ENCODE data around the gene PRKAR2B. TPM values are rescaled to one million over a fixed set of nuclear protein-coding genes. Genes with fewer than 3 reads are reported as not detected.

PRKAR2B gene
- polyA plus RNA-seq, 1 of the 3 experiments (the other 2 are of a cell fraction), result 17.3 TPM

GRCh38 chr7:107075863-107076574 is 31.5 kb downstream of the PRKAR2B start (continued):
- TF ChIP-seq RXRA (IDR thresholded peaks at IDR 0.05; ENCODE audit: borderline replicate concordance, low read depth), result no peak
- no peak for TF ChIP-seq POLR2AphosphoS5 (IDR thresholded peaks at IDR 0.05; ENCODE audit: low read depth, low read length)
- no peak for TF ChIP-seq RCOR1 (IDR thresholded peaks at IDR 0.05; ENCODE audit: low read length)

GRCh38 chr7:107076781-107077698 is 32.5 kb downstream of the PRKAR2B start:
- ChIA-PET CTCF (interaction anchor here (0.6 to 1.8 kb wide), 3 partner anchors 9 to 130 kb away, joined by 3 to 4 read pairs (median 4); no protein-coding TSS in a partner anchor), POLR2A (no interaction called here)
- DNase-seq, result no peak
- WGBS (ENCODE audit: low lambda C conversion rate), result 78% methylated on average over 8 of the region's 8 CpGs
- Histone ChIP-seq H2AFZ (ENCODE audit: low read depth) (no peak overlapping the region), H3K36me3 (replicated peaks in 1 of 2; ENCODE audit: control insufficient read depth in 1 of 2, insufficient read depth in 2 of 2, low read length in 1 of 2) (no peaks in the 10 kb centered on the region), H3K4me2 (no peak overlapping the region), H3K27ac (ENCODE audit: low read depth in 2 of 2, low read length in 1 of 2) (no peak overlapping the region), H3K27me3 (ENCODE audit: insufficient read depth) (no peaks in the 10 kb centered on the region), H3F3A (replicated peaks; ENCODE audit: insufficient read depth) (no peaks in the 10 kb centered on the region), H3K79me2 (ENCODE audit: insufficient read depth) (no peaks in the 10 kb centered on the region), H3K9me3 (no peaks in the 10 kb centered on the region), H4K20me1 (ENCODE audit: insufficient read depth) (no peaks in the 10 kb centered on the region), H3K9ac (no peak overlapping the region), H3K9me2 (no peaks in the 10 kb centered on the region), H3K4me3 (ENCODE audit: low read depth in 2 of 2, low read length in 1 of 2) (no peak overlapping the region), H3K4me1 (ENCODE audit: control insufficient read depth in 1 of 2, insufficient read depth in 2 of 2, low read depth in 1 of 2, low read length in 1 of 2) (peaks cover 0 to 33% of the 10 kb centered on the region in 2 experiments; a peak in 2 of 4 replicates)
- TF ChIP-seq MAX (IDR thresholded peaks at IDR 0.05; ENCODE audit: low read depth), result no peak
- no peak for TF ChIP-seq RXRA (IDR thresholded peaks at IDR 0.05; ENCODE audit: borderline replicate concordance, low read depth)
- peak; percentile 48 for TF ChIP-seq JUND (IDR thresholded peaks at IDR 0.05)
- peak; percentile 74; the same call in 1 of the 2 replicates for TF ChIP-seq FOSL2 (IDR thresholded peaks at IDR 0.05; ENCODE audit: borderline replicate concordance, low read depth)

DNA sequence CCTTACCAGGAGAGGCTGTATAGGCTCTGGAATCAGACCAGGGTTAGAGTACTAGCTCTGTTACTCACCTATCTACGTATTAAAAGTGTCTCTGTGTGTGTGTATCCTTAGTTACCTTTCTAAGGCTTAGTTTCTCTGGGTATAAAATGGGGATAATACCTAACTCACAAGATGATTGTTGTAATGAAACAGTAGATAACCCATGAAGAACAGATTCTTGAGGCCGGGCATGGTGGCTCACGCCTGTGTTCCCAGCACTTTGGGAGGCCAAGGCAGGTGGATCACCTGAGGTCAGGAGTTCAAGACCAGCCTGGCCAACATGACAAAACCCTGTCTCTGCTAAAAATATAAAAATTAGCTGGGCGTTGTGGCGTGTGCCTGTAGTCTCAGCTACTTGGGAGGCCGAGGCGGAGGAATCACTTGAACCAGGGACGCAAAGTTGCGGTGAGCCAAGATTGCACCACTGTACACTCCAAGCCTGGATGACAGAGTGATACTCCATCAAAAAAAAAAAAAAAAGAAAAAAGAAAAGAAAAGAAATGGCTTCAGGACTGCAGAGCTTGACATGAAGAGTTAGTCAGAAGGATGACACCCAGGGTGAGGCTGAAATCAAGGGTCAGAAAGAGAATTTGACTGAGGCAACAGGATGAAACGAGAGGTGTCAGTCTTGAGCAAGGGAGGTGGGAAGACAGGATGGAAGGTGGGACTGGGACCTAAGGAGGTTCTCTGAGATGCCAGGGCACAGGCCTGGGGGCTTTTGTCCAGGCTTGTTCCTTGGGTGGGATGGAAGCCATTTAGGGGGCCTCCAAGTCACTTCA is 33.4 kb downstream of the PRKAR2B start:
- Histone ChIP-seq H3K9me2 (no peaks in the 10 kb centered on the region), H3K4me3 (ENCODE audit: low read depth in 2 of 2, low read length in 1 of 2) (no peak overlapping the region), H4K20me1 (ENCODE audit: insufficient read depth) (no peaks in the 10 kb centered on the region), H3K9me3 (no peaks in the 10 kb centered on the region), H3K4me2 (no peak overlapping the region), H3K9ac (no peak overlapping the region), H3K27ac (ENCODE audit: low read depth in 2 of 2, low read length in 1 of 2) (0 out of 4 replicates have a peak overlapping the region, but pooled peaks of 1 of the 2 experiments have one; percentile 17), H3K27me3 (ENCODE audit: insufficient read depth) (no peaks in the 10 kb centered on the region), H2AFZ (ENCODE audit: low read depth) (no peak overlapping the region), H3K36me3 (replicated peaks in 1 of 2; ENCODE audit: control insufficient read depth in 1 of 2, insufficient read depth in 2 of 2, low read length in 1 of 2) (no peaks in the 10 kb centered on the region), H3K79me2 (ENCODE audit: insufficient read depth) (no peaks in the 10 kb centered on the region), H3F3A (replicated peaks; ENCODE audit: insufficient read depth) (no peaks in the 10 kb centered on the region), H3K4me1 (ENCODE audit: control insufficient read depth in 1 of 2, insufficient read depth in 2 of 2, low read depth in 1 of 2, low read length in 1 of 2) (peaks cover 0 to 27% of the 10 kb centered on the region in 2 experiments; a peak in 2 of 4 replicates)
- POLR2A ChIA-PET, result no interaction called here
- no peak for DNase-seq
- 92% methylated on average over 10 of the region's 10 CpGs for WGBS (ENCODE audit: low lambda C conversion rate)
- CTCF ChIA-PET, result interaction anchor here (1.1 to 1.8 kb wide), 3 partner anchors 49 to 131 kb away, joined by 3 to 4 read pairs (median 4); no protein-coding TSS in a partner anchor
- TF ChIP-seq YY1 (IDR thresholded peaks at IDR 0.05; ENCODE audit: low read depth), result no peak
- TF ChIP-seq, protein P1, sequence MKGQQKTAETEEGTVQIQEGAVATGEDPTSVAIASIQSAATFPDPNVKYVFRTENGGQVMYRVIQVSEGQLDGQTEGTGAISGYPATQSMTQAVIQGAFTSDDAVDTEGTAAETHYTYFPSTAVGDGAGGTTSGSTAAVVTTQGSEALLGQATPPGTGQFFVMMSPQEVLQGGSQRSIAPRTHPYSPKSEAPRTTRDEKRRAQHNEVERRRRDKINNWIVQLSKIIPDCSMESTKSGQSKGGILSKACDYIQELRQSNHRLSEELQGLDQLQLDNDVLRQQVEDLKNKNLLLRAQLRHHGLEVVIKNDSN (IDR thresholded peaks at IDR 0.05; ENCODE audit: borderline replicate concordance, low read depth), result no peak
- no peak for TF ChIP-seq POLR2AphosphoS5 (IDR thresholded peaks at IDR 0.05; ENCODE audit: low read depth, low read length)
- TF ChIP-seq REST (IDR thresholded peaks at IDR 0.05; ENCODE audit: low read depth, low read length), result no peak
- no peak for TF ChIP-seq IRF3 (IDR thresholded peaks at IDR 0.05; ENCODE audit: low read depth, low read length)
- no peak for TF ChIP-seq NFIC (IDR thresholded peaks at IDR 0.05; ENCODE audit: borderline replicate concordance)
- TF ChIP-seq GATA2 (CRISPR knock-in tag; IDR thresholded peaks at IDR 0.05), result no peak
- no peak for TF ChIP-seq RXRA (IDR thresholded peaks at IDR 0.05; ENCODE audit: borderline replicate concordance, low read depth)
- no peak for TF ChIP-seq TCF12 (IDR thresholded peaks at IDR 0.05)
- no peak for TF ChIP-seq RAD21 (IDR thresholded peaks at IDR 0.05; ENCODE audit: low read length)
- TF ChIP-seq MEF2A (IDR thresholded peaks at IDR 0.05; ENCODE audit: borderline replicate concordance, low read depth), result no peak

Data from SK-N-SH (cell line).